Chondrocyte (in vitro differentiated cells): ENCODE data around the gene DSCAM. TPM values are rescaled to one million over a fixed set of nuclear protein-coding genes. Genes with fewer than 3 reads are reported as not detected.
A peak's percentile ranks its signal among the peaks of the same experiment; 100 is the strongest.

Source experiments
- DNase-seq: peaks from one replicate; pipeline ENCODE4 v3.0.0; 2021; ENCODE audit warnings: mixed read lengths, low spot score
- H3K27ac Mint-ChIP-seq: one replicate; pipeline ENCODE4 v1.8.0; 2021; ENCODE audit warnings: mild to moderate bottlenecking, moderate library complexity, mixed read lengths; ENCODE audit not compliant: unreplicated experiment
- H3K27me3 Mint-ChIP-seq: 2 replicates; pipeline ENCODE4 v1.8.0; 2021; ENCODE audit warnings: low read depth, mixed read lengths
- H3K36me3 Mint-ChIP-seq: 2 replicates; pipeline ENCODE4 v1.8.0; 2021; ENCODE audit warnings: low read depth, mixed read lengths
- H3K4me1 Mint-ChIP-seq: 2 replicates; pipeline ENCODE4 v1.8.0; 2021; ENCODE audit warnings: low read depth, mild to moderate bottlenecking, mixed read lengths
- H3K4me3 Mint-ChIP-seq: one replicate; pipeline ENCODE4 v1.8.0; 2021; ENCODE audit warnings: mild to moderate bottlenecking, moderate library complexity, mixed read lengths; ENCODE audit not compliant: unreplicated experiment
- H3K9me3 Mint-ChIP-seq: 2 replicates; pipeline ENCODE4 v1.8.0; 2021; ENCODE audit warnings: low read depth, mixed read lengths
- total RNA-seq: library from RNA; stranded (reverse); gene quantifications from 3 replicates; pipeline ENCODE4 v1.2.1, GENCODE V29; 2021
- TF ChIP-seq, protein P1 (sequence below): fragments of 200-600 bp; sonication (generic); IDR thresholded peaks from 2 replicates; pipeline ENCODE4 v1.5.0; 2021; ENCODE audit warnings: antibody characterized with exemption, mild to moderate bottlenecking, moderate library complexity

The DSCAM gene
- total RNA-seq, 1 donor from 2014 or later, result not detected

DNA sequence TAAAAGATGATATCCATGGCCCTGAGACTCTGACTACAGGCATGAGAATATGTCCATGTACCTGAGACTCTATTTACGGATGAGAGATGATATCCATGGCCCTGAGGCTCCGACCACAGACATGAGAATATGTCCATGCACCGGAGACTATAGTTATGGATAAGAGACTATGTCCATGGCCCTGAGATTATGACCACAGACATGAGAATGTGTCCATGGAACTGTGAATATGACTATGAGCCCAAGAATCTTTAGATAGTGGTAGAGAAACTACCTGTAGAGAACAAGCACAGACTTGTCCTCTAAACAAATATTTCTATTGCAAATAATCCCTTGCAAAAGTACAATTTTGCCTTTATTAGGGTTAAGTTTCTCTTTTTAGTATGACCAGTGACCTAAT, 716.5 kb downstream of the DSCAM start:
- TF ChIP-seq, protein P1, sequence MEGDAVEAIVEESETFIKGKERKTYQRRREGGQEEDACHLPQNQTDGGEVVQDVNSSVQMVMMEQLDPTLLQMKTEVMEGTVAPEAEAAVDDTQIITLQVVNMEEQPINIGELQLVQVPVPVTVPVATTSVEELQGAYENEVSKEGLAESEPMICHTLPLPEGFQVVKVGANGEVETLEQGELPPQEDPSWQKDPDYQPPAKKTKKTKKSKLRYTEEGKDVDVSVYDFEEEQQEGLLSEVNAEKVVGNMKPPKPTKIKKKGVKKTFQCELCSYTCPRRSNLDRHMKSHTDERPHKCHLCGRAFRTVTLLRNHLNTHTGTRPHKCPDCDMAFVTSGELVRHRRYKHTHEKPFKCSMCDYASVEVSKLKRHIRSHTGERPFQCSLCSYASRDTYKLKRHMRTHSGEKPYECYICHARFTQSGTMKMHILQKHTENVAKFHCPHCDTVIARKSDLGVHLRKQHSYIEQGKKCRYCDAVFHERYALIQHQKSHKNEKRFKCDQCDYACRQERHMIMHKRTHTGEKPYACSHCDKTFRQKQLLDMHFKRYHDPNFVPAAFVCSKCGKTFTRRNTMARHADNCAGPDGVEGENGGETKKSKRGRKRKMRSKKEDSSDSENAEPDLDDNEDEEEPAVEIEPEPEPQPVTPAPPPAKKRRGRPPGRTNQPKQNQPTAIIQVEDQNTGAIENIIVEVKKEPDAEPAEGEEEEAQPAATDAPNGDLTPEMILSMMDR, result no peak
- Mint-ChIP-seq H3K36me3 (no peaks in the 10 kb centered on the region), H3K9me3 (peaks cover 13% of the 10 kb centered on the region), H3K4me1 (no peaks in the 10 kb centered on the region), H3K27ac (no peak overlapping the region), H3K27me3 (no peaks in the 10 kb centered on the region), H3K4me3 (no peak overlapping the region)
- DNase-seq, result no peak

DNA sequence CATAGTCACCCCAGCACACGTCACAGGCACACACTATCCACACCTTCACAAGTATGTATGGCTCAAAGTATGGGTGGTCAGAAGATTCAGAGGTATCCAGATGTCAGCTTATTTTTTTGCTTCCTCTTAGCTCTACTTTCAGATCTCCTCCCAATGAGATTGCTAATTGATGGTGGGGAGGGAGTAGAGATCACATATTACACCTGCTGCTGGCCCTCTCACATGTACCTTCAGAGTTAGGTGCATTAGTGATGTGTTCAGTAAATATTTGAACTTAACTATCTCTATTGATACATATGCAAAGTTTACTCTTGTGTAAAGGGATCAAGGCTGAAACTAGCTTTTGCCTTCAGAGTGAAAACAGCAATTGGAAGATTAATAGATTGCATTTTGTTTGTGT, 717.1 kb downstream of the DSCAM start:
- Mint-ChIP-seq H3K9me3 (peaks cover 16% of the 10 kb centered on the region), H3K36me3 (no peaks in the 10 kb centered on the region), H3K27me3 (no peaks in the 10 kb centered on the region), H3K4me1 (no peaks in the 10 kb centered on the region), H3K4me3 (no peak overlapping the region), H3K27ac (no peak overlapping the region)
- TF ChIP-seq, protein P1, result no peak
- DNase-seq, result no peak

DNA sequence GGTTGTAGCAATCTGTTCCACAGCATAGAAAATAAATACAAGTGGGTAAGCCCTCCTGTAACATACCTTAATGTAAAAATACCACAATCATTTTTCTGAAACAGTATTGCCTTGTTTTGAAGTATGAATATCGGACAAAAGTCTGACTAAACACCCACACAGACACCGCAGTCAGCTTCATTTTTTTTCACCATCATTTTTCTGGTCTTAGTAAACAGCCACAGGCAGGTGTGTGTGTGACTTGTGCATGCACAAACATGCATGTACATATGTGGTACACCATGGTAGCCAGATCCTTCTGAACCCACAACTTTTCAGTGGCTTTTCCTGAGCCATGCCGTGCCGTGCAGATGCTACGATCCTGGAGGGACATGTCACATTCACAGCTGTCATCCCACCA, 718.1 kb downstream of the DSCAM start:
- Mint-ChIP-seq H3K9me3 (peaks cover 15% of the 10 kb centered on the region), H3K4me1 (no peaks in the 10 kb centered on the region), H3K36me3 (no peaks in the 10 kb centered on the region), H3K27ac (no peak overlapping the region), H3K27me3 (no peaks in the 10 kb centered on the region), H3K4me3 (no peak overlapping the region)
- DNase-seq, result no peak
- TF ChIP-seq, protein P1, result no peak

DNA sequence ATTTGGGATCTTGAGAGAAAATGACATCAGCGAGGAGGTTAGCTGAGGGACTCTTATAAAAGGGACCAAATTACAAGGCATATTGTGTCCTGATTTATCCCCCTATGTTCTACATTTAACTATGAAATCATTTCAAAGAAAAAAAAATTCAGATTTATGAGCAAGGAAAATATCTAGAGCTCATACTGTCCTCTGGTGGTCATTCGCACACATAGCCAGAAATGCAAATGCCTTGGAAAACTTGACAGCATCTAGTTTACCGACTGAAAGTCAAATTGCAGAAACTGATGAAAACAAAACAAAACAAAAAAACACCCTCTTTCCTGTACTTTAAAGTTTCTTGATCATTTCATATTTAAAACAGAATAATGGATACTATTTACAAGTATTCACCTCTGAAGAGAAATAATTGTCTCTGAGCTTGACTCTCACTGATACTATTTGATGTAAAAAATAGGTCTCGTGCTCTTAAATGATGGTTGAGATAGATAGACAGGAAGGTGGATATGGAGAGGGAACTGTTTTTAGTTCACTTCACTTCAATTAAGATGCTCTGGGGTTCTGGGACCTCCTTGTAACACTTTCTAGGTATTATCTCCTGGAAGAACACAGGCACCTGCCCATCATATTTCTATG, 725.9 kb downstream of the DSCAM start:
- Mint-ChIP-seq H3K4me3 (no peak overlapping the region), H3K4me1 (peaks cover 4% of the 10 kb centered on the region), H3K27ac (no peak overlapping the region), H3K36me3 (no peaks in the 10 kb centered on the region), H3K9me3 (peaks cover 3% of the 10 kb centered on the region), H3K27me3 (peaks cover 2% of the 10 kb centered on the region)
- no peak for DNase-seq
- TF ChIP-seq, protein P1, result peak; percentile 91

DNA sequence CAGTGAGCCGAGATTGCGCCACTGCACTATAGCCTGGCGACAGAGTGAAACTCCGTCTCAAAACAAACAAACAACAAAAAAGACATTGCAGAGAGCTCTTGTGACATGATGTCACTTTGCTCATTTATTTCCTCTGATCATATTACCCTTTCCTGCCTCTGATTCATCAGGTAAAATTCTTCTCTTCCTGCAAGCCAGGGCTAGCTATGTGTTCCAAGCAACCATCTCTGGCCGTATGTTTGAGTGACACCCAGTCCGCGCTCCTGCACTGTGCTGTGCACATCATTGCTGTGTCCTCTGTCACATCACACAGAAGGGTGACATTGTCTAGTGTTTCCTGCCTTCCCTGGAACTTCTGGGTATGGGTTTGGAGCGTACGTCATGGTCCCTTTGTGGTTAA, 728.4 kb downstream of the DSCAM start:
- no peak overlapping the region for H3K27ac Mint-ChIP-seq
- H3K4me1 Mint-ChIP-seq, result peaks cover 4% of the 10 kb centered on the region
- H3K27me3 Mint-ChIP-seq, result peaks cover 2% of the 10 kb centered on the region
- no peaks in the 10 kb centered on the region for H3K36me3 Mint-ChIP-seq
- DNase-seq, result no peak
- TF ChIP-seq, protein P1, result no peak
- H3K9me3 Mint-ChIP-seq, result peaks cover 5% of the 10 kb centered on the region
- H3K4me3 Mint-ChIP-seq, result no peak overlapping the region
